Measurements from ENCODE around the gene NDOR1. TPM values are rescaled to one million over a fixed set of nuclear protein-coding genes. Genes with fewer than 3 reads are reported as not detected.

Gene NDOR1
- total RNA-seq, 1 donor from 2014 or later, result 22.5 TPM

- Mint-ChIP-seq H3K4me3 (ENCODE audit: unreplicated experiment) (no peak overlapping the region), H3K27ac (ENCODE audit: unreplicated experiment) (no peak overlapping the region), H3K36me3 (ENCODE audit: low read depth, unreplicated experiment) (no peaks in the 10 kb centered on the region), H3K4me1 (ENCODE audit: unreplicated experiment) (no peaks in the 10 kb centered on the region), H3K9me3 (ENCODE audit: unreplicated experiment) (no peaks in the 10 kb centered on the region), H3K27me3 (ENCODE audit: unreplicated experiment) (no peaks in the 10 kb centered on the region)
- no peak for DNase-seq (ENCODE audit: low spot score)
- TF ChIP-seq CTCF (IDR thresholded peaks at IDR 0.05; ENCODE audit: unreplicated experiment), result no peak
These were observed 27.0 kb downstream of the NDOR1 start for GRCh38 chr9:137232510-137232909.

- DNase-seq (ENCODE audit: low spot score), result no peak
- H3K4me1 Mint-ChIP-seq (ENCODE audit: unreplicated experiment), result no peaks in the 10 kb centered on the region
- no peaks in the 10 kb centered on the region for H3K36me3 Mint-ChIP-seq (ENCODE audit: low read depth, unreplicated experiment)
- no peak overlapping the region for H3K27ac Mint-ChIP-seq (ENCODE audit: unreplicated experiment)
- TF ChIP-seq CTCF (IDR thresholded peaks at IDR 0.05; ENCODE audit: unreplicated experiment), result no peak
- H3K4me3 Mint-ChIP-seq (ENCODE audit: unreplicated experiment), result no peak overlapping the region
- H3K9me3 Mint-ChIP-seq (ENCODE audit: unreplicated experiment), result no peaks in the 10 kb centered on the region
- peaks cover 2% of the 10 kb centered on the region for H3K27me3 Mint-ChIP-seq (ENCODE audit: unreplicated experiment)
These were observed 27.9 kb downstream of the NDOR1 start for GRCh38 chr9:137233143-137233980.

GRCh38 chr9:137234055-137234697 lies 28.7 kb downstream of the NDOR1 start:
- H3K27ac Mint-ChIP-seq (ENCODE audit: unreplicated experiment), result no peak overlapping the region
- TF ChIP-seq CTCF (IDR thresholded peaks at IDR 0.05; ENCODE audit: unreplicated experiment), result no peak
- H3K4me1 Mint-ChIP-seq (ENCODE audit: unreplicated experiment), result no peaks in the 10 kb centered on the region
- H3K4me3 Mint-ChIP-seq (ENCODE audit: unreplicated experiment), result no peak overlapping the region
- H3K27me3 Mint-ChIP-seq (ENCODE audit: unreplicated experiment), result peaks cover 2% of the 10 kb centered on the region
- peaks cover 3% of the 10 kb centered on the region for H3K36me3 Mint-ChIP-seq (ENCODE audit: low read depth, unreplicated experiment)
- no peak for DNase-seq (ENCODE audit: low spot score)
- H3K9me3 Mint-ChIP-seq (ENCODE audit: unreplicated experiment), result no peaks in the 10 kb centered on the region

- Mint-ChIP-seq H3K36me3 (ENCODE audit: low read depth, unreplicated experiment) (peaks cover 3% of the 10 kb centered on the region), H3K4me1 (ENCODE audit: unreplicated experiment) (no peaks in the 10 kb centered on the region), H3K27ac (ENCODE audit: unreplicated experiment) (no peak overlapping the region), H3K9me3 (ENCODE audit: unreplicated experiment) (no peaks in the 10 kb centered on the region), H3K4me3 (ENCODE audit: unreplicated experiment) (no peak overlapping the region), H3K27me3 (ENCODE audit: unreplicated experiment) (peaks cover 4% of the 10 kb centered on the region)
- DNase-seq (ENCODE audit: low spot score), result no peak
- no peak for TF ChIP-seq CTCF (IDR thresholded peaks at IDR 0.05; ENCODE audit: unreplicated experiment)
These were observed 29.4 kb downstream of the NDOR1 start for GRCh38 chr9:137234758-137235423.

All from endothelial cell (in vitro differentiated cells).